Measurements from ENCODE around the gene C6orf163.

GRCh38 chr6:87346700-87347099 is 2.1 kb downstream of the C6orf163 start:
- TF ChIP-seq, protein P1, sequence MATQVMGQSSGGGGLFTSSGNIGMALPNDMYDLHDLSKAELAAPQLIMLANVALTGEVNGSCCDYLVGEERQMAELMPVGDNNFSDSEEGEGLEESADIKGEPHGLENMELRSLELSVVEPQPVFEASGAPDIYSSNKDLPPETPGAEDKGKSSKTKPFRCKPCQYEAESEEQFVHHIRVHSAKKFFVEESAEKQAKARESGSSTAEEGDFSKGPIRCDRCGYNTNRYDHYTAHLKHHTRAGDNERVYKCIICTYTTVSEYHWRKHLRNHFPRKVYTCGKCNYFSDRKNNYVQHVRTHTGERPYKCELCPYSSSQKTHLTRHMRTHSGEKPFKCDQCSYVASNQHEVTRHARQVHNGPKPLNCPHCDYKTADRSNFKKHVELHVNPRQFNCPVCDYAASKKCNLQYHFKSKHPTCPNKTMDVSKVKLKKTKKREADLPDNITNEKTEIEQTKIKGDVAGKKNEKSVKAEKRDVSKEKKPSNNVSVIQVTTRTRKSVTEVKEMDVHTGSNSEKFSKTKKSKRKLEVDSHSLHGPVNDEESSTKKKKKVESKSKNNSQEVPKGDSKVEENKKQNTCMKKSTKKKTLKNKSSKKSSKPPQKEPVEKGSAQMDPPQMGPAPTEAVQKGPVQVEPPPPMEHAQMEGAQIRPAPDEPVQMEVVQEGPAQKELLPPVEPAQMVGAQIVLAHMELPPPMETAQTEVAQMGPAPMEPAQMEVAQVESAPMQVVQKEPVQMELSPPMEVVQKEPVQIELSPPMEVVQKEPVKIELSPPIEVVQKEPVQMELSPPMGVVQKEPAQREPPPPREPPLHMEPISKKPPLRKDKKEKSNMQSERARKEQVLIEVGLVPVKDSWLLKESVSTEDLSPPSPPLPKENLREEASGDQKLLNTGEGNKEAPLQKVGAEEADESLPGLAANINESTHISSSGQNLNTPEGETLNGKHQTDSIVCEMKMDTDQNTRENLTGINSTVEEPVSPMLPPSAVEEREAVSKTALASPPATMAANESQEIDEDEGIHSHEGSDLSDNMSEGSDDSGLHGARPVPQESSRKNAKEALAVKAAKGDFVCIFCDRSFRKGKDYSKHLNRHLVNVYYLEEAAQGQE (IDR thresholded peaks at IDR 0.05; ENCODE audit: unreplicated experiment) = no peak
- no peak for TF ChIP-seq EZH2 (IDR thresholded peaks at IDR 0.05; ENCODE audit: low read depth, unreplicated experiment)
- TF ChIP-seq, protein P2, sequence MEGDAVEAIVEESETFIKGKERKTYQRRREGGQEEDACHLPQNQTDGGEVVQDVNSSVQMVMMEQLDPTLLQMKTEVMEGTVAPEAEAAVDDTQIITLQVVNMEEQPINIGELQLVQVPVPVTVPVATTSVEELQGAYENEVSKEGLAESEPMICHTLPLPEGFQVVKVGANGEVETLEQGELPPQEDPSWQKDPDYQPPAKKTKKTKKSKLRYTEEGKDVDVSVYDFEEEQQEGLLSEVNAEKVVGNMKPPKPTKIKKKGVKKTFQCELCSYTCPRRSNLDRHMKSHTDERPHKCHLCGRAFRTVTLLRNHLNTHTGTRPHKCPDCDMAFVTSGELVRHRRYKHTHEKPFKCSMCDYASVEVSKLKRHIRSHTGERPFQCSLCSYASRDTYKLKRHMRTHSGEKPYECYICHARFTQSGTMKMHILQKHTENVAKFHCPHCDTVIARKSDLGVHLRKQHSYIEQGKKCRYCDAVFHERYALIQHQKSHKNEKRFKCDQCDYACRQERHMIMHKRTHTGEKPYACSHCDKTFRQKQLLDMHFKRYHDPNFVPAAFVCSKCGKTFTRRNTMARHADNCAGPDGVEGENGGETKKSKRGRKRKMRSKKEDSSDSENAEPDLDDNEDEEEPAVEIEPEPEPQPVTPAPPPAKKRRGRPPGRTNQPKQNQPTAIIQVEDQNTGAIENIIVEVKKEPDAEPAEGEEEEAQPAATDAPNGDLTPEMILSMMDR (conservative IDR thresholded peaks at IDR 0.05; ENCODE audit: low read depth in 2 of 2) = no peak

Measured in GM23338 (cell line).